BJ (cell line): ENCODE measurements around the gene RIT2. TPM values are rescaled to one million over a fixed set of nuclear protein-coding genes. Genes with fewer than 3 reads are reported as not detected.

Source experiments
- CTCF ChIA-PET: fragments of 350-600 bp; formaldehyde crosslinking; extraction: SDS; loops from one replicate; lab custom pipeline; 2021; ENCODE audit warnings: antibody characterized with exemption, inconsistent platforms; lab: Yijun Ruan, JAX
- POLR2A ChIA-PET: fragments of 300-600 bp; sonication (Branson Sonifier 250); formaldehyde crosslinking; extraction: SDS; loops from one replicate; lab custom pipeline; 2021; ENCODE audit warnings: antibody characterized with exemption; lab: Charles Lee
- DNase-seq: peaks from one replicate; pipeline ENCODE4 v3.0.0-alpha.2; 2011; ENCODE audit warnings: low read depth
- H3K27me3 ChIP-seq: 2 replicates; pipeline ENCODE4 v1.6.0; 2011; ENCODE audit warnings: low read length; ENCODE audit not compliant: control insufficient read depth, insufficient read depth
- H3K36me3 ChIP-seq: 2 replicates; pipeline ENCODE4 v1.5.1; 2011; ENCODE audit warnings: low read length; ENCODE audit not compliant: control insufficient read depth, insufficient read depth
- H3K4me3 ChIP-seq: 2 replicates; pipeline ENCODE4 v1.5.1; 2011; ENCODE audit warnings: low read depth, mild to moderate bottlenecking, control low read depth, low read length
- CTCF ChIP-seq: IDR thresholded peaks from 2 replicates; pipeline ENCODE4 v1.5.1; 2011; ENCODE audit warnings: low read depth, mild to moderate bottlenecking, control low read depth, inconsistent platforms, low read length, moderate library complexity; ENCODE audit not compliant: insufficient read depth
- polyA plus RNA-seq: library from polyadenylated mRNA; depleted of rRNA; stranded (reverse); fragments of >200 nt; gene quantifications from 2 replicates; pipeline ENCODE4 v1.2.3, GENCODE V29; 2011

Gene RIT2
- polyA plus RNA-seq, 1 experiment: not detected

GRCh38 chr18:43022874-43023273 is 92.6 kb downstream of the RIT2 start:
- CTCF ChIA-PET: no interaction called here
- no peak for DNase-seq
- Histone ChIP-seq H3K36me3 (no peaks in the 10 kb centered on the region), H3K27me3 (no peaks in the 10 kb centered on the region), H3K4me3 (no peak overlapping the region)
- no peak for TF ChIP-seq CTCF
- POLR2A ChIA-PET: no interaction called here

GRCh38 chr18:43017622-43018021 is 97.9 kb downstream of the RIT2 start:
- DNase-seq: no peak
- POLR2A ChIA-PET: no interaction called here
- Histone ChIP-seq H3K36me3 (no peaks in the 10 kb centered on the region), H3K4me3 (no peak overlapping the region), H3K27me3 (no peaks in the 10 kb centered on the region)
- TF ChIP-seq CTCF: no peak
- CTCF ChIA-PET: no interaction called here

- ChIA-PET CTCF (no interaction called here), POLR2A (no interaction called here)
- H3K27me3 ChIP-seq: no peaks in the 10 kb centered on the region
- TF ChIP-seq CTCF: no peak
- DNase-seq: no peak
- no peak overlapping the region for H3K4me3 ChIP-seq
- no peaks in the 10 kb centered on the region for H3K36me3 ChIP-seq
These were observed 102.0 kb downstream of the RIT2 start for GRCh38 chr18:43013486-43013885.

GRCh38 chr18:43012951-43013350 is 102.5 kb downstream of the RIT2 start:
- H3K27me3 ChIP-seq: no peaks in the 10 kb centered on the region
- DNase-seq: no peak
- TF ChIP-seq CTCF: no peak
- ChIA-PET CTCF (no interaction called here), POLR2A (no interaction called here)
- no peak overlapping the region for H3K4me3 ChIP-seq
- H3K36me3 ChIP-seq: no peaks in the 10 kb centered on the region

GRCh38 chr18:43010611-43011010 is 104.9 kb downstream of the RIT2 start:
- Histone ChIP-seq H3K4me3 (no peak overlapping the region), H3K36me3 (no peaks in the 10 kb centered on the region), H3K27me3 (no peaks in the 10 kb centered on the region)
- no peak for DNase-seq
- TF ChIP-seq CTCF: no peak
- ChIA-PET CTCF (no interaction called here), POLR2A (no interaction called here)
